Keratinocyte (primary cell): Measurements from ENCODE around the gene ERBIN. TPM values are rescaled to one million over a fixed set of nuclear protein-coding genes. Genes with fewer than 3 reads are reported as not detected.

Experiments
- DNase-seq: peaks from one replicate; pipeline ENCODE4 v3.0.0-alpha.2; 2011; ENCODE audit warnings: low read depth, missing footprints, low spot score
- FAIRE-seq: peaks from 2 replicates; lab custom pipeline; 2011; peaks lifted over from hg19 to GRCh38; lab: Jason Lieb, UNC
- H2AFZ ChIP-seq: 2 replicates; pipeline ENCODE4 v1.6.0; 2012; ENCODE audit warnings: low read length, control low read depth, inconsistent platforms; ENCODE audit not compliant: control insufficient read depth
- H3K27ac ChIP-seq: 2 replicates; pipeline ENCODE4 v1.5.1; 2011; ENCODE audit warnings: low read length; ENCODE audit not compliant: control insufficient read depth, insufficient read depth
- H3K27me3 ChIP-seq: 3 replicates; pipeline ENCODE4 v1.6.0; 2011; ENCODE audit warnings: low read length; ENCODE audit not compliant: control insufficient read depth, insufficient read depth; ENCODE audit errors: extremely low read depth
- H3K36me3 ChIP-seq, 2 experiments: 2 replicates in 1 of 2; 3 replicates in 1 of 2; pipeline ENCODE4 v1.5.1; 2011; ENCODE audit warnings: low read length in 2 of 2, mild to moderate bottlenecking in 1 of 2; ENCODE audit not compliant: control insufficient read depth in 2 of 2, insufficient read depth in 2 of 2; ENCODE audit errors: extremely low read depth in 1 of 2
- H3K4me1 ChIP-seq: 3 replicates; pipeline ENCODE4 v1.5.1; 2011; ENCODE audit warnings: low read length; ENCODE audit not compliant: control insufficient read depth, insufficient read depth; ENCODE audit errors: extremely low read depth
- H3K4me2 ChIP-seq: 3 replicates; pipeline ENCODE4 v1.6.0; 2011; ENCODE audit warnings: low read depth, low read length; ENCODE audit not compliant: control insufficient read depth, insufficient read depth; ENCODE audit errors: extremely low read depth
- H3K4me3 ChIP-seq, 3 experiments: fragments of 200-600 bp in 1 of 3; sonication (generic) in 1 of 3; 2 replicates in 2 of 3; 3 replicates in 1 of 3; pipeline ENCODE4 v1.5.1; 2011 to 2016; ENCODE audit warnings: low read length in 3 of 3, mild to moderate bottlenecking in 3 of 3, control low read depth in 2 of 3, inconsistent platforms in 1 of 3, low read depth in 1 of 3, mixed read lengths in 1 of 3, mixed run types in 1 of 3, moderate library complexity in 1 of 3; ENCODE audit not compliant: control insufficient read depth in 2 of 3, insufficient read depth in 2 of 3; ENCODE audit errors: extremely low read depth in 1 of 3
- H3K79me2 ChIP-seq: 2 replicates; pipeline ENCODE4 v1.6.0; 2012; ENCODE audit warnings: low read length; ENCODE audit not compliant: control insufficient read depth, insufficient read depth
- H3K9ac ChIP-seq: 3 replicates; pipeline ENCODE4 v1.6.0; 2011; ENCODE audit warnings: low read length; ENCODE audit not compliant: control insufficient read depth, insufficient read depth; ENCODE audit errors: extremely low read depth
- H3K9me1 ChIP-seq: 3 replicates; pipeline ENCODE4 v1.6.0; 2011; ENCODE audit warnings: low read length; ENCODE audit not compliant: control insufficient read depth, insufficient read depth; ENCODE audit errors: extremely low read depth
- H3K9me3 ChIP-seq: 2 replicates; pipeline ENCODE4 v1.5.1; 2012; ENCODE audit warnings: low read depth, low read length; ENCODE audit not compliant: control insufficient read depth
- H4K20me1 ChIP-seq: 3 replicates; pipeline ENCODE4 v1.6.0; 2011; ENCODE audit warnings: low read length; ENCODE audit not compliant: control insufficient read depth, insufficient read depth; ENCODE audit errors: extremely low read depth
- CTCF ChIP-seq, 3 experiments: IDR thresholded peaks in 1 of 3; conservative IDR thresholded peaks in 1 of 3; optimal IDR thresholded peaks in 1 of 3; 2 replicates in 2 of 3; 3 replicates in 1 of 3; pipeline versions ENCODE3 to v1.5.1; 2011; ENCODE audit warnings: low read length in 3 of 3, mild to moderate bottlenecking in 3 of 3, moderate library complexity in 2 of 3, control low read depth in 1 of 3, inconsistent platforms in 1 of 3; ENCODE audit not compliant: insufficient read depth in 2 of 3; ENCODE audit errors: extremely low read depth in 1 of 3
- EZH2 ChIP-seq: IDR thresholded peaks from one replicate; pipeline ENCODE4 v1.6.1; 2012; ENCODE audit warnings: inconsistent platforms, mild to moderate bottlenecking, low read length, moderate library complexity
- dilution Hi-C: fragments of 300-500 bp; cut with MboI; formaldehyde crosslinking; loops from one replicate; pipeline ENCODE4 v1.7.0; 2020; ENCODE audit warnings: low sequenced_read_pairs; ENCODE audit not compliant: extremely low pct_ligation_motif_present
- polyA plus RNA-seq, 5 experiments: library from polyadenylated mRNA; depleted of rRNA in 3 of 5; stranded (reverse) in 3 of 5; stranded (forward) in 1 of 5; unstranded in 1 of 5; fragments of >200 nt; gene quantifications; 1 replicate in 1 of 5; 2 replicates in 3 of 5; 3 replicates in 1 of 5; pipeline versions ENCODE4 v1.2.1 to v1.2.3, GENCODE V29; 2011 to 2012; ENCODE audit warnings: missing spikeins in 2 of 5, low read depth in 1 of 5, low replicate concordance in 1 of 5

Gene ERBIN
- polyA plus RNA-seq, 1 donor (not counting 4 experiments of a cell fraction or from before 2014, with no cell fraction given) = 30.6 TPM

DNA sequence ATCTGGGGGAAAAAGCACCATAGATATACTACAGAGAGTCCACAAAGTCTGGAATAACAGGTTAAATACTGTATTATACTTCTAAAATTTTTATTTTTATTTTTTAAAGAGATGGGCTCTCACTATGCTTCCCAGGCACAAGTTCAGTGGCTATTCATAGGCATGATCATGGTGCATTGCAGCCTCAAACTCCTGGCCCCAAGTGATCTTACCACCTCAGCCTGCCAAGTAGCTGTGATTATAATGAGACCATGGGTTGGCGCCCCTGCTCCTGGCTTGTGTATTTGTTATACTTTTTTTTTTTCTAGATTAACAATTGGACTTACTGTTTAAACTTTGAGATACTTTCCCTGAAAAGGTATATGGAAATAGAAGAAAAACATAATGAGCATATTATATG is 25.9 kb downstream of the ERBIN start:
- peaks cover 4% of the 10 kb centered on the region for H3K4me1 ChIP-seq
- H3K79me2 ChIP-seq = peaks cover 96% of the 10 kb centered on the region
- TF ChIP-seq CTCF (optimal IDR thresholded peaks at IDR 0.05 in 1 of 3, IDR thresholded peaks at IDR 0.05 in 1 of 3, conservative IDR thresholded peaks at IDR 0.05 in 1 of 3; ENCODE audit: extremely low read depth in 1 of 3, insufficient read depth in 2 of 3, low read length in 3 of 3) (no peak), EZH2 (no peak)
- no peak overlapping the region for H2AFZ ChIP-seq
- H3K4me2 ChIP-seq = no peak overlapping the region
- dilution Hi-C loops = no loop called here
- FAIRE-seq (no peak), DNase-seq (no peak)
- H4K20me1 ChIP-seq = peaks cover 6% of the 10 kb centered on the region
- no peaks in the 10 kb centered on the region for H3K9me1 ChIP-seq
- no peak overlapping the region for H3K27ac ChIP-seq
- no peaks in the 10 kb centered on the region for H3K27me3 ChIP-seq
- no peak overlapping the region for H3K4me3 ChIP-seq
- no peaks in the 10 kb centered on the region for H3K9me3 ChIP-seq
- no peak overlapping the region for H3K9ac ChIP-seq
- no peaks in the 10 kb centered on the region for H3K36me3 ChIP-seq

DNA sequence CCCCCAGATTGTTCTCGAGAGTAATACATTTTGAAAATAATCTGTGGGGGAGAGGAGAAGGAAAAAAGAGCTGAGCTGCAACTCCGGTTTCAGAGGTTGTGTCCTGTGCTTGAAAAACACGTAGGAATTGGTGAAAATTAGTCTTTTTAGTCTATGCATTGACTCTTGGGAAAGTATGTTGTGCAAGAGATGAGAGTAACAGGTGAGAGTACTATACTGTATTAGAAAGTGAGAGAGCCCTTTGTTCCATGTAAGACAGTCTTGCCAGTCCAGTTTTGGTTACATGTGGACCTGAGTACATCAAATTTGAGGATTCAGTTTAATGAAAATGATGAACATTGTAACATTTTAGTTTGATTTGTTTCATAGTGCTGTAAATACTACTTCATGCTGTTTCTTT is 27.8 kb downstream of the ERBIN start:
- dilution Hi-C loops = no loop called here
- DNase-seq = no peak
- Histone ChIP-seq H3K4me2 (no peak overlapping the region), H3K9me1 (no peaks in the 10 kb centered on the region), H3K4me3 (no peak overlapping the region), H3K27ac (no peak overlapping the region), H3K36me3 (no peaks in the 10 kb centered on the region), H3K4me1 (peaks cover 4% of the 10 kb centered on the region), H4K20me1 (peaks cover 6% of the 10 kb centered on the region), H3K27me3 (no peaks in the 10 kb centered on the region), H3K9ac (no peak overlapping the region), H2AFZ (no peak overlapping the region), H3K79me2 (peaks cover 89% of the 10 kb centered on the region), H3K9me3 (no peaks in the 10 kb centered on the region)
- no peak for FAIRE-seq
- no peak for TF ChIP-seq CTCF (optimal IDR thresholded peaks at IDR 0.05 in 1 of 3, IDR thresholded peaks at IDR 0.05 in 1 of 3, conservative IDR thresholded peaks at IDR 0.05 in 1 of 3; ENCODE audit: extremely low read depth in 1 of 3, insufficient read depth in 2 of 3, low read length in 3 of 3)
- no peak for TF ChIP-seq EZH2
